Sigmoid colon (tissue), 4 donors: ENCODE results near the gene OSTN.

Source experiments
- CTCF ChIP-seq, 4 experiments: fragments of 450-650 bp in 3 of 4; fragments of 200-600 bp in 1 of 4; IDR thresholded peaks; one replicate each; pipeline ENCODE4 v1.5.1; 2016 to 2019; ENCODE audit warnings: antibody characterized with exemption in 4 of 4, mild to moderate bottlenecking in 3 of 4, moderate library complexity in 2 of 4
- EP300 ChIP-seq, 4 donors: sonication (generic); formaldehyde crosslinking; IDR thresholded peaks; one replicate each; pipeline ENCODE4 v1.6.1; 2017; ENCODE audit warnings: antibody characterized with exemption in 4 of 4
- POLR2A ChIP-seq, 2 donors: fragments of 450-650 bp; IDR thresholded peaks; one replicate each; pipeline ENCODE4 v1.6.1; 2016; ENCODE audit warnings: antibody characterized with exemption in 2 of 2, mild to moderate bottlenecking in 2 of 2, moderate library complexity in 2 of 2
- POLR2AphosphoS5 ChIP-seq, 4 donors: sonication (generic); formaldehyde crosslinking; IDR thresholded peaks; one replicate each; pipeline ENCODE4 v1.6.1; 2017; ENCODE audit warnings: antibody characterized with exemption in 4 of 4

GRCh38 chr3:191246630-191247029, 47.6 kb downstream of the OSTN start:
- TF ChIP-seq CTCF (IDR thresholded peaks at IDR 0.05) (no peak), POLR2AphosphoS5 (IDR thresholded peaks at IDR 0.05) (no peak), POLR2A (IDR thresholded peaks at IDR 0.05) (no peak), EP300 (IDR thresholded peaks at IDR 0.05) (no peak)
